ENCODE measurements around the gene CTNNA3.

The CTNNA3 gene

DNA sequence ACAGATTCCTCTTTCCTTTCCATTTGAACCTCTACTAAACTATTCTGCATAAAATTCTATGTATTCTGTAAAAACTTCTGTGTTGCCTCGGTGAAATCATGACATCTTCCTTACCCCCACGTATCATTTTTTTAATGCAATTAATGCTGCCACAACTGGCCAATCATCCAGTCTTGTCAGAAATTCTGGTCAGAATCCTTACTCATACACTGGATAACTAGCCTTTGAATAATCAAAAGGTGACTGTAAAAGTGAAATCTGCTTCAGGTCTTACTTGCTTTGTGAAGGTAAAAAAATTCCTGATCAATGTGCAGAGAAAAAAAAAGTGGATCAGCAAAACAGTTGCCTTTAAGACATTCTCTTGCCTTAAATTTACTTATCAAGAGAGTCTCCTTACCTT lies 859.2 kb downstream of the CTNNA3 start:
- Histone ChIP-seq H3K4me1 (no peaks in the 10 kb centered on the region), H2AFZ (no peak overlapping the region), H3K9me3 (ENCODE audit: control insufficient read depth, low read length) (no peaks in the 10 kb centered on the region), H3K27me3 (ENCODE audit: control insufficient read depth, insufficient read depth, low read length) (no peaks in the 10 kb centered on the region), H3K9ac (no peak overlapping the region), H3K4me3 (ENCODE audit: low read depth, low read length) (no peak overlapping the region), H3K4me2 (ENCODE audit: low read length) (no peak overlapping the region), H3K79me2 (no peaks in the 10 kb centered on the region), H3K27ac (no peak overlapping the region), H3K36me3 (ENCODE audit: control insufficient read depth, insufficient read depth, low read length) (no peaks in the 10 kb centered on the region)
- TF ChIP-seq, protein P1, sequence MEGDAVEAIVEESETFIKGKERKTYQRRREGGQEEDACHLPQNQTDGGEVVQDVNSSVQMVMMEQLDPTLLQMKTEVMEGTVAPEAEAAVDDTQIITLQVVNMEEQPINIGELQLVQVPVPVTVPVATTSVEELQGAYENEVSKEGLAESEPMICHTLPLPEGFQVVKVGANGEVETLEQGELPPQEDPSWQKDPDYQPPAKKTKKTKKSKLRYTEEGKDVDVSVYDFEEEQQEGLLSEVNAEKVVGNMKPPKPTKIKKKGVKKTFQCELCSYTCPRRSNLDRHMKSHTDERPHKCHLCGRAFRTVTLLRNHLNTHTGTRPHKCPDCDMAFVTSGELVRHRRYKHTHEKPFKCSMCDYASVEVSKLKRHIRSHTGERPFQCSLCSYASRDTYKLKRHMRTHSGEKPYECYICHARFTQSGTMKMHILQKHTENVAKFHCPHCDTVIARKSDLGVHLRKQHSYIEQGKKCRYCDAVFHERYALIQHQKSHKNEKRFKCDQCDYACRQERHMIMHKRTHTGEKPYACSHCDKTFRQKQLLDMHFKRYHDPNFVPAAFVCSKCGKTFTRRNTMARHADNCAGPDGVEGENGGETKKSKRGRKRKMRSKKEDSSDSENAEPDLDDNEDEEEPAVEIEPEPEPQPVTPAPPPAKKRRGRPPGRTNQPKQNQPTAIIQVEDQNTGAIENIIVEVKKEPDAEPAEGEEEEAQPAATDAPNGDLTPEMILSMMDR (IDR thresholded peaks at IDR 0.05) = no peak

DNA sequence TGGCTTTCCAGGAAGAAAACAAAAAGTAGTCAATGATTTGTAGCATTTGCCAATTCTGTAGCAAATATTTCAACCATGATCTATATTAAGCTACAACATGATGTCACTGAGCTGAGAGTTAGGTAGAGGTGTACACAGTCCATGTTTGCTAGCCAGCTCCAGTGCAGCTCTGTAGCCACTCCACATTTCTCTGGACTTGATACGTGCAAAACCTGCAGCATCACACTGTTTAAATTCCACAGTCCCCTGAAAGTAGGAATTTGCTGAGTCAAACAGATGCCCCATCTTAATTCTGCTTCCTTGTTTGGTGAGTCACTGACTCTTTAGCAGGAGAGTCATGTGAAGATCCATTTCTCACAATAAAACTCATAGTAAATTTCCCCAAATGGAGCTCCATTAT lies 859.9 kb downstream of the CTNNA3 start:
- H3K9ac ChIP-seq = no peak overlapping the region
- no peak overlapping the region for H2AFZ ChIP-seq
- no peaks in the 10 kb centered on the region for H3K27me3 ChIP-seq (ENCODE audit: control insufficient read depth, insufficient read depth, low read length)
- no peaks in the 10 kb centered on the region for H3K36me3 ChIP-seq (ENCODE audit: control insufficient read depth, insufficient read depth, low read length)
- TF ChIP-seq, protein P1 (IDR thresholded peaks at IDR 0.05) = no peak
- H3K4me1 ChIP-seq = no peaks in the 10 kb centered on the region
- H3K4me3 ChIP-seq (ENCODE audit: low read depth, low read length) = no peak overlapping the region
- no peak overlapping the region for H3K4me2 ChIP-seq (ENCODE audit: low read length)
- no peaks in the 10 kb centered on the region for H3K79me2 ChIP-seq
- H3K27ac ChIP-seq = no peak overlapping the region
- H3K9me3 ChIP-seq (ENCODE audit: control insufficient read depth, low read length) = no peaks in the 10 kb centered on the region

GRCh38 chr10:66835400-66835799 lies 860.6 kb downstream of the CTNNA3 start:
- H3K27ac ChIP-seq = no peak overlapping the region

DNA sequence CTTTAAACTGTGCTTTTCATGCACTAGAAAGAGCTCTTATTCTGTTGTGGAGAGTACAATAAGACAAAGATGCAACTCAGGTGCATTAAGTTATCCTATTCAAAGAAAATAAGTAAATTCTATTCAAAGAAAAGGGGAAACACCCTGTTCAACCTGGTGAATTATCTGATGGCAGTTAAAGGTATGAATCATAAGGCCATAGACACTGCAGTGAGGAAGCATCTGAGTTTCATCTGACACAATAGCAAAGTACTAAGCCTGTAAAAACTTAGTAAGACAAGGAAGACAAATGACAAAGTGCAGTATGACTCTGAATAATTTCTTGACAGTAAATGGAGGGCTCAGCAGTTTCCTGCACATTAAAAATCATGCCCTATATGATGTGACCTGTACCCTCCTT lies 861.2 kb downstream of the CTNNA3 start:
- H2AFZ ChIP-seq = no peak overlapping the region
- H3K4me2 ChIP-seq (ENCODE audit: low read length) = no peak overlapping the region
- no peak overlapping the region for H3K4me3 ChIP-seq (ENCODE audit: low read depth, low read length)
- H3K27me3 ChIP-seq (ENCODE audit: control insufficient read depth, insufficient read depth, low read length) = no peaks in the 10 kb centered on the region
- no peaks in the 10 kb centered on the region for H3K79me2 ChIP-seq
- H3K9ac ChIP-seq = no peak overlapping the region
- TF ChIP-seq, protein P1 (IDR thresholded peaks at IDR 0.05) = no peak
- H3K4me1 ChIP-seq = no peaks in the 10 kb centered on the region
- no peak overlapping the region for H3K27ac ChIP-seq
- H3K9me3 ChIP-seq (ENCODE audit: control insufficient read depth, low read length) = no peaks in the 10 kb centered on the region
- H3K36me3 ChIP-seq (ENCODE audit: control insufficient read depth, insufficient read depth, low read length) = no peaks in the 10 kb centered on the region

More at GRCh38 chr10:66835400-66835799, 860.6 kb downstream of the CTNNA3 start:
- TF ChIP-seq, protein P1 (IDR thresholded peaks at IDR 0.05) = no peak
- no peak overlapping the region for H3K9ac ChIP-seq
- no peak overlapping the region for H3K4me3 ChIP-seq (ENCODE audit: low read depth, low read length)
- no peaks in the 10 kb centered on the region for H3K36me3 ChIP-seq (ENCODE audit: control insufficient read depth, insufficient read depth, low read length)
- H3K4me1 ChIP-seq = no peaks in the 10 kb centered on the region
- H3K27me3 ChIP-seq (ENCODE audit: control insufficient read depth, insufficient read depth, low read length) = no peaks in the 10 kb centered on the region
- no peaks in the 10 kb centered on the region for H3K9me3 ChIP-seq (ENCODE audit: control insufficient read depth, low read length)
- H3K79me2 ChIP-seq = no peaks in the 10 kb centered on the region
- H3K4me2 ChIP-seq (ENCODE audit: low read length) = no peak overlapping the region
- H2AFZ ChIP-seq = no peak overlapping the region

- H3K4me1 ChIP-seq = no peaks in the 10 kb centered on the region
- no peak overlapping the region for H3K4me3 ChIP-seq (ENCODE audit: low read depth, low read length)
- no peaks in the 10 kb centered on the region for H3K9me3 ChIP-seq (ENCODE audit: control insufficient read depth, low read length)
- no peak overlapping the region for H3K27ac ChIP-seq
- TF ChIP-seq, protein P1 (IDR thresholded peaks at IDR 0.05) = no peak
- no peak overlapping the region for H3K9ac ChIP-seq
- no peaks in the 10 kb centered on the region for H3K27me3 ChIP-seq (ENCODE audit: control insufficient read depth, insufficient read depth, low read length)
- no peaks in the 10 kb centered on the region for H3K79me2 ChIP-seq
- no peaks in the 10 kb centered on the region for H3K36me3 ChIP-seq (ENCODE audit: control insufficient read depth, insufficient read depth, low read length)
- H2AFZ ChIP-seq = no peak overlapping the region
- no peak overlapping the region for H3K4me2 ChIP-seq (ENCODE audit: low read length)
These were observed 862.1 kb downstream of the CTNNA3 start for GRCh38 chr10:66833861-66834260.

Measured in parathyroid adenoma (tissue), 2 donors.